NCI-H128 (cell line): ENCODE data around the gene PHACTR3.

Experiments used
- DNase-seq: peaks from one replicate; lab custom pipeline; 2025; ENCODE audit not compliant: unreplicated experiment; lab: John Stamatoyannopoulos, UW

PHACTR3 gene

DNA sequence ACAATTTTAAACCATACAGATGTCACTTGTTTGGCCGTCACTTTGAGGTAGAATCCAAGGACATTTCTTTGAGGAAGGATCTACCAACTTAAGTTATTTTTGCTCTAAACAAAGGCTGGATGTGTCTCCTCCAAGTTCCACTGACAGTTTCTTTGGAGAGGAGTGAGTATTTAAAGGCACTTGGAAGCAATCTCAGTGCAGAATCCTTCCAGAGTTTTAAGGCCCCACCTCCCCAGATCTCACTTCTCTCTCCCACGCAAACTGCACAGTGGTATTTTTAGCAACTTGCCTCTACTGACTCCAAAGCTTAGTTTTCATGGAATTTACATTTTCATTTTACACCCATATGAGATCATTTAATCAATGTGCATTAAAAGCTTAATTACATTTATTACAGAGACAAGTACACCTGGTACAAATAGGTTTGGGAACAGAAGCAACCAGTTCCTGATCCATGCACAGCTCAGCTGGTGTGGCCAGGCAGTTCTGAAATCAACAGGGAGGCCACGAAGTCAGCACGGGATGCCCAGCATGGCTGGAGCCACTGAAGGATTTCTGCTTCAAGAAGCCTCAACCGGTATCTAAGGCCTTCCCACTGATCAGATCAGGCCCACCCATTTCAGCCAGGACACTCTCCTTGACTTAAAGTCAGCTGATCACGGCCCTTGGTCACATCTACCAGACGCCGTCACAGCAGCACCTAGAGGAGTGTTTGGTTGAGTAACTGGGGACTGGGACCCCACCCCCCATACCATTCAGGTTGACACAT lies 219.3 kb downstream of the PHACTR3 start:
- DNase-seq, result no peak

DNA sequence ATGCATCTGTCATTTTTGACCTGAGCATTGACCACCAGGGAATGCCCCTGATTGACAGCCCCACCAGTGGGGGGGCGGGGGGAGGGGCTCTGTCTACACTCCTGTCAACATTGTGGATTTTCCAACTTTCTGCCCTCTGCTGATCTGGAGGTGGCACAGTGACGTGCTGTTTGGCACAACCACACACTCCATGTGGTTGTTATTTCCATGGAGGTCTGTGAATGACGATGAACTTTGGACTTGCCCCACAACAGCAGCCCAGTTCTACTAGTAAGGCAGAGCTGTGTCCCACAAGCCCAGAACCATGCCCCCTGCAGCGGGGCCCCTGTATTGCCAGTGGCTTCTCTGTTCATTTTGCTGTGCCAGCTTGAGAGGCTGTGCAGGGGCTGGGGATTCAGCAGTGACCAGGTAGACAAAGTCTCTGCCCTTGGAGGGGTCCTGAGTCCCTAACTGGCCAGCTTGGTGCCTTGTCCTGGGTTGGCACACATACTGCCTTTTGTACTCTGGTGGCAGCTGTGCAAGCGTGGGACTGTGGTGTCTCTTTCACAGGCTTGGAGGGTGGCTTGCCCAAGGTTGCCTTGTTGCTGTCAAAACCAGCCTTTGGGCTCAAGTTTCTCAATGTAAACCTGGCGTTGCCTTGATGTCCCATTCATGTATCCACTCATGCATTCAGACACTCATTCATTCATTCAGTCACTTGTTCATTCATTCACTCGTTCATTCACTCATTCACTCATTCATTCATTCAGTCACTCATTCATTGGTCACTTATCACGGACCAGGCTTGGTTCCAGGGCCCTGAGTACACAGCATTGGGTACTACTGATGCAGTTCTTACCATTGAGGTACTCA lies 220.6 kb downstream of the PHACTR3 start:
- DNase-seq, result no peak

DNA sequence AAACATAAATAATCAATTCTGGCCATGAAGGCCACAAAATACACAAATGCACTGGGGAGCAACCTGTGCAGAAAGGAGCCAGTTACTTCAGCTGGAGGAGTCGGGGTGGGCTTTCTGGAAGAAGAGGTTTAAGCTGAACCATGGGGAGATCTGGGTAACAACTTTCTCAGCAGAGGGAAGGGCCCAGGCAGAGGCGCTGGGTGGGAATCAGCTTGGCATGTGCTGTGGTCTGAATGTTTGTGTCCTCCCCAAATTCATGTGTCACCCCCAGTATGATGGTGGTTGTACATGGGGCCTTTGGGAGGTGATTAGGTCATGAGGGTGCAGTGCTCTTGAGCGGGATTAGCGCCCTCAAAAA lies 221.2 kb downstream of the PHACTR3 start:
- no peak for DNase-seq

DNA sequence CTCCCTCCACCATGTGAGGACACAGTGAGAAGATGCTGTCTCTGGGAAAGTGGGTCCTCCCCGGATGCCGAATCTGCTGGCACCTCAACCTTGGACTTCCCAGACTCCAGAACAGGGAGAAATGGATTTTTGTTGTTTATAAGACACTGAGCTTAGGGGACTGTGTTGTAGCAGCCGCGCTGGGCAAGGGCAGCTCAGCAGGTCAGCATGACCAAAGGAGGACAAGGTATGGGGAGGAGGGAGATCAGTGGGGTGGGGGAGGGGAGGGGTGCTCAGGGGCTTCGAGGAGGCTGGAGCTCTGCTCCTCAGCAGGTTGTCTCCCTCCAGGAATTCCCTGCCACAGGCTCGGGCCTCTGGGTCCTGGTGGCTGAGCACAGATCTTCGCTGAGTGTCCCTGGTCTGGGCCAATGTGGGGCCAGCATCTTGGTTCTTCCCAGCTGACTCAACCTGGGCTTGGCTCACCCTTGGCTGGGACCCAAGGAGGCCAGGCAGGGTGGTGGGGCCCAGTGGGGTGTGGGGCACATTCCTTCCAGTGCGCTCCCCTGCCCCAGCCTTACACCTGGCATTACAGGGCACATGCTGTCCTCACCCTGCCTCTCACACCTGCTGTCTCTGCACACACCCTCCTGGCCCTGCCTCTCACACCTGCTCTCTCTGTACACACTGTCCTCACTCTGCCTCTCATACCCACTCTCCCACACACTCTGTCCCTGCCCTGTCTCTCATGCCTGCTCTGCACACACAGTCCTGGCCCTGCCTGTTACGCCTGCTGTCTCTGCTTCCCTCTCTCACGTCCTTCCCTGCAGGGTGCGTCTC lies 221.8 kb downstream of the PHACTR3 start:
- DNase-seq, result peak; percentile 26

DNA sequence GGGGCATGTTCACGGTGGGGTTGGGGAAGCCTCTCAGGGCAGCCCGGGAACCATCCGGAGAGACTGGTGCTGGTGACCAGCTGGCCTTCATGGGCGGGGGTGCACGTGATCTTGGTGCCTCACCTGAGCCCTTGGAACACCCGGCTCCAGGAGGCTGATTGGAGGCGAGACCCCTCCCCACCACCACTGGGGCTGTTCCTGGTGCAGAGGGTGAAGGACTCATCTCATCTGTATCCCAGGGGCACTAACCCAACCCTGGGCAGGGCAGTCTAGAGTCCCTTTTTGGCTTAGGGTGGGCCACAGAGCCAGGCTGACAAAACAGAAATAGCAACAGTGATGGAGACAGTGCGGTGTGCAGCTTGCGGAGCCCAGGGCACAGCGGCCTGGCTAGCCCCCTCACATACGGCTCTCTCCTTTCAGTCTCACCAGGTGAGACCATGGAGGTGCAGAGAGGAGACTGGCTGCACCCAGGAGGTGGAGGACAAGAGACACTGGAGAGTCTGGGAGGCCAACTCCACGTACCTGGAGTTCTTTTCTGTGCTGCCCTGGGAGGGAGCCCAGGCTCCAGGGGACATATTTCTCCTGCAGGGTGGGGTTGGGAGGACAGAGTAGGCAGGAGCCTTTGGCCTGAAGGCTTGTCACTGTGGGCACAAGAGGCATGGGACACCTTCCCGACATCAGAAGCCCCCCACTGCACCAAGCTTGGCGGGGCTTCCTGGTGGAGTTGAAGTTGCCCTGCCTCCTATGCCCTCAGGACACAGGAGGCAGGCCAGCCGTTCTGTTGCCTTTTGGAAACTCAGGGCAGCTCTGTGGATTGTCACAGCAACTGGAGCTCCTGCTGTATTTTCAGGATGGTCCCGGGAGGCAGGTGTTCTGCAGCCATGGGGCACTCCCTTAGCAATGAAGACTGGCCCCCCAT lies 223.1 kb downstream of the PHACTR3 start:
- DNase-seq, result no peak

DNA sequence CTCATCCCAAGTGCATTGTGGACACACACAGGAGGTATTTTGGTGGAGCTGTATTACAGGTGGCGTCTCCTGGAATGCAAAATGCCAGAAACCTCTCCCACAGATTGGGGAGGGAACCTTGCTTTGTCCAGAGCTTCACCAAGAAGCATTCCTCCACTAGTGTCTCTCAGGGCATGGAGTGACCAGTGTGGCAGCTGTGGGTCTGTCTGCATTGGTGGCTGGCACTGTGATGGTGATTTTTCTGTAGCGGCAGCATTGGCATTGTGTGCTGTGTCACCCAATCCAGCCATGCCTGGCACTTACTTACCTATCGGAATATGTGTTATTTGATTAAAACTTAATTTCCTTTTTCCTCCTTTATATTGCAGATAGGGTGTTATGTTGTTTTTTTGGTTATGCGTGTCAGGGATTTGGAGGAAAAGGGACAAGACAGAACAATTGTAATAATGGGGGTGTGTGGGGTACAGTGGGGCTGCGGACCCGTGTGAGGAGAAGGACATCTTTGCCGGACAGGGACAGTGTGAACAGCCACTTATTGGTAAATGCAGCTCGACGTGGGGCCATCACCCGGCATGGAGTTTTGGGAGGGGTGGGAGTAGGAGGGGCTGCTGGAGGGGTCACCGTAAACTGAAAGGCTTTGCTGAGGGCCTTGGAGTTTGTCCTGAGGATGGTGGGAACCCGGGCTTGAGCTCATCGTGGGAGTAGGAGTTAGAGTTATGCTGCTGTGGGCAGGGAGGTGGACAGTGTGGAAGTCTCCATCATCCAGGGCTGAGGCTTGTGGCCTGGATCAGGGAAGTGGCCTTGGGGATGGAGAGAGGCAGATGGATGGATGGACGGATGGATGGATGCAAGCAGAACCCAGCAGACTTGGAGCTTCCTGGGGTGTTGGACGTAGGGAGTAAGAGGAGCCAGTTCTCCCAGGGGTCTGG lies 224.0 kb downstream of the PHACTR3 start:
- DNase-seq, result no peak

DNA sequence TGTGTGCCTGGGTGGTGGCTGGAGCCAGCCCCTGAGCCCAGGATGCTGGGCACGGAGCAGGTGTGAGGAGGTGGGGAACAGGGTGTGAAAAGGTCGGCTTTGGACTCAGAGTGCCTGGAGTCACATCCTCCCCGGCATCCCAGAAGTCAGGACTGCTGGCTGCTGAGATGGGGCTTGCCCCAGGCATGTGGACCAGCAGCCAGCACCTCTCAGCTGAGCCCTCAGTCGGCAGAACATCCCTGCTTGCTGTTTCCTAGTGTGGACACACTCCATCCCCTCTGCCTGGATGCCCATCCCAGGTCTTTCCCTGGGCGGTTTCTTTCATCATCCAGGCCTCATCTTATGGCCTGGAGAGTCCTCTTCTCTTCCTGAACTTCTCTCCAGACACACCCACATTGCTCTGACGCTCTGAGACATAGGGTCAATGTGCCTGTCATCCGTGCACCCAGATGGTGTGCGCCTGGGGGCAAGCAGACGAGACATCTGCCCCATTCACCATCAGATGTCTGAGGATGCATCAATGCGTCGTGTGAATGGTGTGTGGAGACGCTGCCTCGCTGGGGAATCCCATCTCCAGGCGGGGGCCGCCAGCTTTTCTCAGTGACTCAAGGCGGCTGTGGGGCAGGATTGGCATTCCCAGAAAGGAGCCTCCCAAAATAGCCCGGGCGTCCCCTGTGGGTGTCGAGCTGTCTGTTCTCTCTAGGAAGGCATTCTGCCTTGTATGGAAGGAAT lies 224.9 kb downstream of the PHACTR3 start:
- DNase-seq, result no peak

DNA sequence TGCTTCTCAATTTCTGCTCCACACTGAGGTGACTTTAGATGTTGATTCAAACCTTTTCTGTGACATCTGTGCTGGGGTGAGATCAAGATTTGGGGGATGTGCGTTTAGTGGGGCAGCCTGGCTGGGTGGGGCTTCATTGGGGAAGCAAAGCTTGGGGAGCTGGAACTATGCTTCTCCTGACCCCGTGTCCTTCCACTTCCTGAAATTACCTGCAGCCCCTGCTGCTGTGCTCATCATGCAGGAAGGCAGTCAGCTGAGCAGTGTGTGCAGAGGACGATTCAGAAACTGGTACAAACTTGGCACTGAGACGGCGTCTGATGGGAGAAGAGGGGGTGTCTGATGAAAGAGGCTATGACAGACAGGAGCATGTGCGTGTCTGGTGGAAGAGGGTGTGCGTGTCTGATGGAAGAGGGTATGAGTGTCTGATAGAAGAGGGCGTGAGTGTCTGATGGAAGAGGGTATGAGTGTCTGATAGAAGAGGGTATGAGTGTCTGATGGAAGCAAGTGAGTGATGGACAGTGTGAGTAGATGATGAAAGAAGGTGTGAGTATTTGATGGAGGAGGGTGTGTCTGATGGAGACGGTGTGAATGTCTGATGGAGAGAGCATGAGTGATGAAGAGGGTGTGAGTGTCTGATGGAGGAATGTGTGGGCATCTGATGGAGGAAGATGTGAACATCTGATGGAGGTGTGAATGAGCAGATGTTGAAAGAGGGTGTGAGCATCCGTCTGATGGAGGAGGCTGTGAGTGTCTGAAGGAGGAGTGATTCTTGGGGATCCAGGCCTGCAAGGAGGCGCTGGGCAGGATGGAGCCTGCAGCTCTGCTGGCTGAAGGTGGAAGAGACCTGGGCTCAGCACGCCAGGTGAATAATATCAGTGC lies 225.7 kb downstream of the PHACTR3 start:
- DNase-seq, result no peak

DNA sequence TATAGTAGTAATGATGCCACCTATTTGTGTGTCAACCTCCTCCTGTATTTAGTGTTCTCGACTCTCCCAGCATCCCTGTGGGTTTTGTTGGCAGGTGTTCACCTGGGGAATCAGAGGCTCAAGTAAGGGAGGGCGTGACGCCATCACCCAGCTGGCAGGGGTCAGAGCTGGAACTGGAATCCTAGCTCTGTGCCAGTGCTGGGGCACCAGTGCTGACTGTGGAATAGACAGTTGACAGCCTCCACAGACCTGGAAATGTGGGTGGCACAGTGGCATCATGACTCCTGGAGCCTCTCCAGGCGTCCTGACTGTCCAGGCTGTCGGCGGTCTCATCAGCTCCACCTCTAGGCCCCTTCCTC lies 226.3 kb downstream of the PHACTR3 start:
- no peak for DNase-seq

DNA sequence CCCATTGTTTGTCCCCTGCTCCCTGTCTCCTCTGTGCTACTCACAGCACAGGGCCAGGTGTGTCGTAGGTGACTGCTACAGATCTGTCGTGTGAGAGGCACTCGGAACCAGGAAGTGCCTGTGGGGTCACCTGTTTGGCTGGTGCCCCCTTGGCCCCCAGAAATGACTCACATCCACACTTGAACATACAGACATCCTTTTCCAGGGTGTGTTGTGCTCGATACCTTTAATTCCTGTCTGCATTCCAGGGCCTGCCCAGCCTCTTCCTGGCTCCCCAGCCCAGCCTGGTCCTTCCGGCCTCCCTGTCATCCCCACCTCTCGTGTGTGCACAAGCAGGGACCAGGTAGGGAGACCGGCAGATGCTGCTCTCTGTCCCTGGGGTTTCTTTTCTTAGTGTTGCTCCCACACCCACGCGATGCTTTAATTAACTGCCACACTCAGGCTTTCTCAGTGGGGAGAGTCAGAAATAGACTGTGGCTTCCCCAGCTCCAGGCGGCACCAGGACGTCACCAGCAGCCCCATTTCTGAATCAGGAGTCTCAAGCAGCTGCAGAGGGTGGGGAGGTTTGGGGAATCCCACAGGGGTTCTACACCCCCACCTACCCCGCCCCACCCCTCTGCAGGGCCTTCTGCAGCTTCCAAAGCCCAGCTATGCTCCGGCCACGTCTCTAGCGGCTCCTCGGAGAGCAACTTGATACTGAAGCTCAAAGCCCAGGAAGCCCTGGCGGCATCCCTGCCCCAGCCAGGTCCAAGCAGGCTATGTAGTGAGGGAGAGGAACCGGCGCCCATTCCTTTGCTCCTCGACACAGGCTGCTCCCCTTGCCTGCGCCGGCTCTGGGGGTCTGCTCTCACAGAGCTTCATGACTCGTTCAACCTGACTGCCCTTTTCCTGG lies 226.9 kb downstream of the PHACTR3 start:
- DNase-seq, result no peak

DNA sequence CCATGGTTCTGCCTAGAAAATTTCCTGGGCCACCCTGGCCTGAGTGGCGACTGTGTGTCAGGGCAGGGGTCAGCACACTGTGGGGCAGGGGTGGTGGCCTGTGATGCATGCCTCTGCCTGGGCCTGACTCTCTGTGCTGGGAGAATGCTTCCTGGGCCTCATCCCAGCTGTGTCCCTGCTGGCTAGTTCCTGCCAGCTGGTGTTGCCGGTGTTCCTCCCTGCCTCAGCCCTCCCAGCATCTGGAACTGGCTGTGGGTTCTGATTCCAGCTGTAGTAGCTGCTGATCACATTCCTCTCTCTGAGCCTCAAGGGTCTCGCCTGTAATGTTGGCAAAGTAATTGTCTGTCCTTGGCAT lies 227.6 kb downstream of the PHACTR3 start:
- no peak for DNase-seq

DNA sequence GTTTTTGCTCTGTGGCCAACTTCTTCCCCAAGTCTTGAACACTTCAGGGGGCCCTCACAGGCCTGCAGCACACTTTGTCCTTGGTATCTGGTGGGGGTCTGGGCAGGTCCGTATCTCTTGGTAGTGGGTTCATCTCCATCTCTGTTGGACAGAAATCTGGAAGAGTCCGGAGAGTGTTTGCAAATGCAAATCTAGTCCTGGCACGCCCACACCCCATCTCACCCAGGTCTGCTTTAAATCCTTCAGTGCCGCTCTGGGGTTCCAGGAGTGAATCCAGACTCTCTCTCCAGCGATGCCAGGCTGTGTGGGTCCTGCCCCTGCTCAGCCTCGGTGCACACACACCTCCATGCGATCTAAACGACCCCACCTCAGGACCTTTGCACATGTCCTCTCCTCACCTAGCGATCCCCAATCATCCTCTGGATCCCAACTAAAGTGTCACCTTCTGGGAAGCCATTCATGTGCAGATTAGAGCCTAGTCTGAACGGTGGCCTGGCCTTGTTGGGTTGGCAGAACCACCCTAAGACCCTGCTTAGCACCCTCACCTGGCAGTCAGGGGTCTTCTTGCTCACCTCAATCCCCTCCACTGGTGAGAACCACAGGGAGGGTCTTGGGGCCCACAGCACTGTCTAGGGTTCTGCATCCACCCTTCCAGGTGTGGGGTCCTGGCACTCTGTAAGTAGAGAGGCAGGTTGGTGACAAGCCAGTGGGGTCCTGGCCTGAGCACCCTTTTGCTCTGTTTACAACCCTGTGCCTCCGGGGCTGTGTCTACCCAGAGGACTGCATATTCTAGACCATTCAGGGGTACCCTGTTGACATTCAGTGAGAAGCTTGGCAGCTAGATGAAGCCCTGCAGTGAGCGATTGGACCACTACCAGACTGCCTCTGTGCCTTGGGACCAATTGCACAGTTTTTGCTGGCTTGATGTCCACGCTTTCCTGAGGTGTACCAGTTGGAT lies 228.3 kb downstream of the PHACTR3 start:
- no peak for DNase-seq

DNA sequence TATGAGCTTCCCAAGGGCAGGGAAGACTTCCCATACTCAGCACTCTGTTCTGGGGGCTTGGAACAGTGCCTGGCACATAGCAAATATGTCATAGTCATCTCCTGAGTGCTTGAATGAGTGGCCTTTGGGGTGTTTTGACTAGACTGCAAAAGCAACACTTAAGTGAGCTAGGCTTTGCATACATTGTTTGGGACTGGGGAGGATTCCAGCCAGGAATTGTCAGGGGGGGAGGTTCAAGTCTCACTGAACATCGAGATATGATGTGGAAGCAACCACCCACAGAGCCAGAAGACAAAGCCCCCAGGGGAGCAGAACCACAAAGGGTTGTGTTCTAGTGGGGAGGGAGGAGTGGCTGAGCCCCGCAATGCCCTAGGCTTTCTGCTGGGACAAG lies 230.7 kb downstream of the PHACTR3 start:
- no peak for DNase-seq

DNA sequence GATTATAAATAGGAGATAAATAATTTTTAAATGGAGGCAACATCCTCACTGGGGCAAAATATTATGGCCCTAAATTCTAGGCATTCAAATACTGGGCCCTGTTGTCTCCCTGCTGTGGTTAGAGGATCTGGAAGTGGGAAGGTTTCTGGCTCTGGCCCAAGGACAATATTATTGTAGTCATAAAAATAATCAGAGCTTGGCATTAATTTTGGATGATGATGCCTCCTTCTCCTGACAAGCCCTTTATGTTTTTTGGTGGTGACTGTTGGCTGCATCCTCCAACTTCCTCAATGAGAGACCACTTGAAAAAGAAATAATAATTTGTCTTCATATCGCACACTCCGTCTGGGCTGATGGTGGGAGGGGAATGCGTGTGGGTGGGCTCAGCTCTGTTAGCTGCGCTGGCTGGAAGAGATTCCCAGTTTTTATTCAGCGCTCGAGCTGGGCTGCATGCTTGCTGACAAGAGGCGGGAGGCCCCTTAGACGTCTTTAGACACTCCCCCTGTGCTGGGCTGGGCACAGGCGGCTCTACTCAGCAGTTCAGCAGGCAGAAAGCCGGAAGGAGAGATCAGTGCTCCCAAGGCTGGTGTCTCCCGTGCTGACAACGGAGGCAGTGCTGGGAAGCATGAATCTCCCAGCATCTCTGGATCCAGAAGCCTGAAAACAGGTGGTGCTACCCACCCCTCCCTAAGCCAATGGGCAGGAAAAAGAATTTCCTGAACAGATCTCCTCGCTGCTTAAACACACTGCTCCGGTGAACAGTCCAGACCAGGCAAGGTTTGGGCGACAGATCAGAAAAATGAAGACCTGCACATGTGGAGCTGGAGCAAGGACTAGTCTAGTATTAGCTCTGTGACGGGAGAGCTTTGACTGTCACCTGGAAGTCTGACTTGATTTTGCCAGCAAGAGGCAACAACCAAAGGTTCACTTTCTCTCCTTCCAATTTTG lies 231.4 kb downstream of the PHACTR3 start:
- DNase-seq, result peak; percentile 34

DNA sequence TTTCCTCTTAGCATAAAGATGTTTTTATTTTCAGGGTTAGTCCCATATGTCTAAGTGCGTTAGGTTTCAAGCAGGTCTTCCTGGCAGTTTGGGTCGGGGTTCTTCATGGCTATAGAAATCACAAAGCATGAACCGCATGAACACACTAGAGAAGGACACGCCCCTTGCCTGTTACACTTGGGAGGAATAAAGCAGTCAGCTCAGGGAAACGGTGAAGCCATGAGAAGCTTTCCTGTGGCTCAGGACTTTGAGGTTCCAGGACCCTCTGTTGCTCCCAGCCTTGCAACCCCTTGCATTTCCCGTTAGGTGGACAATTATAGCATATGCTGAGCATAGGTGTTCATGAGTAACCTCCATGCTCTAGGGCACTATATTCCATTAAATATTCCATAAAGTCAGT lies 232.4 kb downstream of the PHACTR3 start:
- DNase-seq, result peak; percentile 35
